HFFc6 (cell line): ENCODE results near the gene SNX1. TPM values are rescaled to one million over a fixed set of nuclear protein-coding genes. Genes with fewer than 3 reads are reported as not detected.
"Not testable (repeated sequence)": the region's sequence is repeated elsewhere in the genome, so short reads cannot be mapped to it uniquely, and the experiment has no call there.

ENCODE experiments used
- DNase-seq: peaks from one replicate; pipeline ENCODE4 v3.0.0-alpha.2; 2018
- H3K27ac Mint-ChIP-seq: 2 replicates; pipeline ENCODE4 v1.8.0; 2020; ENCODE audit warnings: mild to moderate bottlenecking, mixed read lengths
- H3K27me3 Mint-ChIP-seq: 2 replicates; pipeline ENCODE4 v1.8.0; 2021; ENCODE audit warnings: mild to moderate bottlenecking, moderate library complexity, mixed read lengths; ENCODE audit not compliant: insufficient read depth
- H3K36me3 Mint-ChIP-seq: 2 replicates; pipeline ENCODE4 v1.8.0; 2021; ENCODE audit warnings: low read depth, mixed read lengths
- H3K4me1 Mint-ChIP-seq: 2 replicates; pipeline ENCODE4 v1.8.0; 2020; ENCODE audit warnings: low read depth, mixed read lengths
- H3K4me3 Mint-ChIP-seq: 2 replicates; pipeline ENCODE4 v1.8.0; 2020; ENCODE audit warnings: mild to moderate bottlenecking, moderate library complexity, mixed read lengths
- H3K9me3 Mint-ChIP-seq: 2 replicates; pipeline ENCODE4 v1.8.0; 2020; ENCODE audit warnings: mild to moderate bottlenecking, mixed read lengths
- CTCF ChIP-seq: fragments of 200-600 bp; sonication (generic); IDR thresholded peaks from 2 replicates; pipeline ENCODE4 v1.5.0; 2021; ENCODE audit warnings: antibody characterized with exemption, mild to moderate bottlenecking
- total RNA-seq, 6 experiments: library from RNA; stranded (reverse); fragmentation: NEBNext Ultra II Directional; extraction: Animal tissue kit (Norgen Biotek cat#: 25700); gene quantifications; 2 replicates in 1 of 6; 3 replicates in 5 of 6; pipeline ENCODE4 v1.2.3, GENCODE V29; 2021

Gene SNX1
- total RNA-seq, 6 experiments from 2014 or later = 87.4 to 102 (median 96.1) TPM

- H3K4me3 Mint-ChIP-seq = no peak overlapping the region
- TF ChIP-seq CTCF = no peak
- no peaks in the 10 kb centered on the region for H3K9me3 Mint-ChIP-seq
- H3K36me3 Mint-ChIP-seq = peaks cover 11% of the 10 kb centered on the region; the same call in 1 of the 2 replicates
- H3K4me1 Mint-ChIP-seq = peaks cover 28% of the 10 kb centered on the region
- DNase-seq = no peak
- H3K27ac Mint-ChIP-seq = peak overlapping the region; percentile 17
- H3K27me3 Mint-ChIP-seq = peaks cover 2% of the 10 kb centered on the region
Measured at GRCh38 chr15:64112073-64112772, 16.4 kb downstream of the SNX1 start.

- H3K4me1 Mint-ChIP-seq = peaks cover 28% of the 10 kb centered on the region
- no peak for TF ChIP-seq CTCF
- H3K27me3 Mint-ChIP-seq = peaks cover 2% of the 10 kb centered on the region
- H3K36me3 Mint-ChIP-seq = peaks cover 14% of the 10 kb centered on the region
- no peak overlapping the region for H3K4me3 Mint-ChIP-seq
- peak overlapping the region; percentile 17 for H3K27ac Mint-ChIP-seq
- H3K9me3 Mint-ChIP-seq = no peaks in the 10 kb centered on the region
- DNase-seq = peak; percentile 19
Measured at GRCh38 chr15:64112904-64113303, 17.1 kb downstream of the SNX1 start.

- peaks cover 27% of the 10 kb centered on the region for H3K36me3 Mint-ChIP-seq
Measured at GRCh38 chr15:64117759-64118487, 22.1 kb downstream of the SNX1 start.

GRCh38 chr15:64120322-64120721 lies 24.5 kb downstream of the SNX1 start:
- not testable (repeated sequence) for H3K9me3 Mint-ChIP-seq, H3K4me3 Mint-ChIP-seq, H3K27me3 Mint-ChIP-seq, H3K4me1 Mint-ChIP-seq, DNase-seq, H3K27ac Mint-ChIP-seq
- peaks cover 26% of the 10 kb centered on the region for H3K36me3 Mint-ChIP-seq

More at GRCh38 chr15:64117759-64118487, 22.1 kb downstream of the SNX1 start:
- no peak overlapping the region for H3K27ac Mint-ChIP-seq
- no peaks in the 10 kb centered on the region for H3K27me3 Mint-ChIP-seq
- TF ChIP-seq CTCF = no peak
- H3K9me3 Mint-ChIP-seq = no peaks in the 10 kb centered on the region
- DNase-seq = no peak
- H3K4me1 Mint-ChIP-seq = peaks cover 3% of the 10 kb centered on the region
- no peak overlapping the region for H3K4me3 Mint-ChIP-seq

GRCh38 chr15:64121614-64122013 lies 25.8 kb downstream of the SNX1 start:
- Mint-ChIP-seq H3K27me3 (no peaks in the 10 kb centered on the region), H3K4me1 (no peaks in the 10 kb centered on the region), H3K36me3 (peaks cover 27% of the 10 kb centered on the region), H3K27ac (no peak overlapping the region), H3K4me3 (no peak overlapping the region), H3K9me3 (no peaks in the 10 kb centered on the region)
- TF ChIP-seq CTCF = no peak
- no peak for DNase-seq

GRCh38 chr15:64122444-64122843 lies 26.7 kb downstream of the SNX1 start:
- Mint-ChIP-seq H3K9me3 (no peaks in the 10 kb centered on the region), H3K27ac (no peak overlapping the region), H3K36me3 (peaks cover 31% of the 10 kb centered on the region), H3K4me3 (no peak overlapping the region), H3K27me3 (no peaks in the 10 kb centered on the region), H3K4me1 (no peaks in the 10 kb centered on the region)
- no peak for TF ChIP-seq CTCF
- no peak for DNase-seq
